DOHH2 (cell line): ENCODE data around the gene CABP1.

Experiments
- H3F3A ChIP-seq: fragments of 200-600 bp; sonication (generic), shearing (Covaris generic); 2 replicates; pipeline ENCODE4 v1.6.0; 2016; ENCODE audit warnings: antibody characterized with exemption, mild to moderate bottlenecking; ENCODE audit not compliant: control insufficient read depth, insufficient read depth
- H3K27ac ChIP-seq: fragments of 200-600 bp; sonication (generic); 2 replicates; pipeline ENCODE4 v1.5.1; 2014; ENCODE audit warnings: low read depth, mild to moderate bottlenecking, low read length, moderate library complexity
- H3K27me3 ChIP-seq: fragments of 200-600 bp; sonication (generic); 2 replicates; pipeline ENCODE4 v1.6.1; 2014; ENCODE audit warnings: mild to moderate bottlenecking, low read length, mixed read lengths; ENCODE audit not compliant: control insufficient read depth
- H3K36me3 ChIP-seq: fragments of 200-600 bp; sonication (generic); 2 replicates; pipeline ENCODE4 v1.6.1; 2014; ENCODE audit warnings: mild to moderate bottlenecking, low read length, moderate library complexity, mixed read lengths; ENCODE audit not compliant: control insufficient read depth
- H3K4me1 ChIP-seq: fragments of 200-600 bp; sonication (generic); 2 replicates; pipeline ENCODE4 v1.6.1; 2014; ENCODE audit warnings: mild to moderate bottlenecking, low read length, mixed read lengths; ENCODE audit not compliant: control insufficient read depth
- H3K4me2 ChIP-seq: fragments of 200-600 bp; sonication (generic); 2 replicates; pipeline ENCODE4 v1.6.0; 2014; ENCODE audit warnings: mild to moderate bottlenecking, low read length, moderate library complexity
- H3K4me3 ChIP-seq: fragments of 200-600 bp; sonication (generic); 2 replicates; pipeline ENCODE4 v1.5.1; 2014; ENCODE audit warnings: mild to moderate bottlenecking, low read length, mixed read lengths
- H3K79me2 ChIP-seq: fragments of 200-600 bp; sonication (generic); 2 replicates; pipeline ENCODE4 v1.6.1; 2014; ENCODE audit warnings: mild to moderate bottlenecking, low read length, mixed read lengths; ENCODE audit not compliant: control insufficient read depth
- H3K9me2 ChIP-seq: fragments of 200-600 bp; sonication (generic); replicated peaks from 2 replicates; pipeline ENCODE4 v1.6.1; 2014; ENCODE audit warnings: mild to moderate bottlenecking, low read length, mixed read lengths; ENCODE audit not compliant: control insufficient read depth
- H3K9me3 ChIP-seq: fragments of 200-600 bp; sonication (generic); 2 replicates; pipeline ENCODE4 v1.6.1; 2014; ENCODE audit warnings: antibody characterized with exemption, low read length, mixed read lengths; ENCODE audit not compliant: control insufficient read depth, insufficient read depth
- H4K20me1 ChIP-seq: fragments of 200-600 bp; sonication (generic); 2 replicates; pipeline ENCODE4 v1.6.0; 2014; ENCODE audit warnings: low read depth, mild to moderate bottlenecking, antibody characterized with exemption, low read length, moderate library complexity; ENCODE audit not compliant: control insufficient read depth, insufficient read depth
- CTCF ChIP-seq: fragments of 200-600 bp; sonication (generic); IDR thresholded peaks from one replicate; pipeline ENCODE4 v1.5.1; 2014; ENCODE audit warnings: antibody characterized with exemption, mild to moderate bottlenecking, low read depth, low read length; ENCODE audit not compliant: poor library complexity, severe bottlenecking
- EZH2phosphoT487 ChIP-seq: fragments of 200-600 bp; sonication (generic); IDR thresholded peaks from 2 replicates; pipeline ENCODE4 v1.6.1; 2017; ENCODE audit warnings: borderline replicate concordance, mild to moderate bottlenecking, antibody characterized with exemption, low read length, moderate library complexity, mixed read lengths

The CABP1 gene

GRCh38 chr12:120698665-120699064 lies 58.2 kb downstream of the CABP1 start:
- H3K9me2 ChIP-seq, result no peaks in the 10 kb centered on the region
- H3K27ac ChIP-seq, result no peak overlapping the region
- peaks cover 100% of the 10 kb centered on the region for H3K36me3 ChIP-seq

DNA sequence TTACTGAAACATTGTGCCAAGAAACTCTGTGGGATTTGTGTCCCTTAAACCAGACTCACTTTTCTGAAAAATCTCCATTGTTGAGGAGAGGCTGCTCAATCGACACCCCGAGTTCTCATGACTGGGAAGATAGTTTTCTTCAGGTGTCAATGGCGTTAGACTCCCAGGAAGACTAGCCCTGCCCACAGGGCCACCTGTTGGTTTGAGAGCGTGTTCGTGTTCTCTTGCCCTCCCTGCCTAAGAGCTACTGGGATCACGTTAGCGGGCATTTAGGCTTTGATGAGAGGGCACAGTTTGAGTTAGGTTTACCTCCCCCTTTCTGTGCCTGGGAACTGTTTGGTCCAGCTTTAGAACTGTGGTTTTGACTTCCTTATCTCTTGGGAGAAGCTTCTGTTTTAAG lies 59.1 kb downstream of the CABP1 start:
- Histone ChIP-seq H3K36me3 (peaks cover 94% of the 10 kb centered on the region), H4K20me1 (no peaks in the 10 kb centered on the region), H3K27me3 (no peaks in the 10 kb centered on the region), H3K79me2 (peaks cover 7% of the 10 kb centered on the region), H3F3A (no peaks in the 10 kb centered on the region), H3K4me2 (no peak overlapping the region), H3K4me3 (no peak overlapping the region), H3K9me2 (no peaks in the 10 kb centered on the region), H3K27ac (no peak overlapping the region), H3K4me1 (peaks cover 16% of the 10 kb centered on the region), H3K9me3 (no peaks in the 10 kb centered on the region)
- no peak for TF ChIP-seq CTCF

More at GRCh38 chr12:120698665-120699064, 58.2 kb downstream of the CABP1 start:
- no peak overlapping the region for H3K4me3 ChIP-seq
- TF ChIP-seq CTCF (no peak), EZH2phosphoT487 (no peak)
- H3K79me2 ChIP-seq, result peaks cover 14% of the 10 kb centered on the region
- H3K9me3 ChIP-seq, result no peaks in the 10 kb centered on the region
- H3F3A ChIP-seq, result no peaks in the 10 kb centered on the region
- H3K27me3 ChIP-seq, result no peaks in the 10 kb centered on the region
- H4K20me1 ChIP-seq, result no peaks in the 10 kb centered on the region
- peaks cover 16% of the 10 kb centered on the region for H3K4me1 ChIP-seq
- H3K4me2 ChIP-seq, result no peak overlapping the region

DNA sequence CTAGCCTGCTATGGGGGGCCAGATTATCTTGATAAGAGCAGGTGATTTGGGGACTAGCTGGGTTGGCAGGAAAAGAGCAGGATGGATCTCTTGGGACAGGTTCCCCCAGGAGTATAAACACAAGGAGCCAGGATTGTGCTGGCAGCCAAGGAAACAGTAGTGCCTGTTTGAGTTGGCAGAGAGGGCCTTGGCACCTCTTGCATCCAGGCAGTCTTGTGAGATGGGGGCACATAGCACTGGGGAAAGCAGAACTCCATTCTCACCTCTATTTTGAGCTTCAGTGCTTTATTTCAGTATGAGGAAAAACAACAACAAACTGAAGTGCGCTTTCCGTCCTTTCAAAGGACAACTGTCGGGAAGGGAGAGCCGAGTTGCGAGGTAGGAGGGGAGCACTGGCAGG lies 60.5 kb downstream of the CABP1 start:
- TF ChIP-seq EZH2phosphoT487, result no peak
- no peak for TF ChIP-seq CTCF
- Histone ChIP-seq H3K4me2 (no peak overlapping the region), H3F3A (peaks cover 3% of the 10 kb centered on the region; the same call in 1 of the 2 replicates), H4K20me1 (no peaks in the 10 kb centered on the region), H3K79me2 (no peaks in the 10 kb centered on the region), H3K36me3 (peaks cover 80% of the 10 kb centered on the region), H3K27me3 (no peaks in the 10 kb centered on the region), H3K9me2 (no peaks in the 10 kb centered on the region), H3K9me3 (no peaks in the 10 kb centered on the region), H3K4me1 (peaks cover 16% of the 10 kb centered on the region), H3K4me3 (no peak overlapping the region), H3K27ac (no peak overlapping the region)

DNA sequence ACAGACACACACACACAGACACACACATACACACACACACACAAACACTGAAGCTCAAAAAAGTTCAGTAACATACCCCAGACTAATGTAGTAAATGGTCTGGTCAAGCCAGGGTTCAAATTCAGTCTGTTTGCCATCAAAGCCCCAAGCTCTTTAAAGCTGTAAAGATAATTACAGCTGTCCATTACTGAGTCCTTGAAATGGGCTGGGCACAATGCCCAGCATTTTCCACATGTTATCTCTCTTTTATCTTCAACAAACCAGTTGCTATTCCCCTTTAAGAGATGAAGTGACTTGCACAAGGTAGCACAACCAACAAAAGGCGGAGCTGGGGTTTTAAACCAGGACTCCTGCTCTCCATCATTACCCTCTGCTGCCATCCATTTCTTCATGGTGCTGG lies 62.2 kb downstream of the CABP1 start:
- no peak for TF ChIP-seq EZH2phosphoT487
- TF ChIP-seq CTCF, result no peak
- Histone ChIP-seq H3K4me1 (peaks cover 13% of the 10 kb centered on the region), H3K4me2 (no peak overlapping the region), H3K9me3 (no peaks in the 10 kb centered on the region), H3K4me3 (no peak overlapping the region), H3K36me3 (peaks cover 63% of the 10 kb centered on the region), H3K27ac (no peak overlapping the region), H3F3A (peaks cover 3% of the 10 kb centered on the region; the same call in 1 of the 2 replicates), H3K9me2 (no peaks in the 10 kb centered on the region), H4K20me1 (no peaks in the 10 kb centered on the region), H3K27me3 (no peaks in the 10 kb centered on the region), H3K79me2 (no peaks in the 10 kb centered on the region)
